SJCRH30 (cell line): ENCODE measurements around the gene ARL8A. TPM values are rescaled to one million over a fixed set of nuclear protein-coding genes. Genes with fewer than 3 reads are reported as not detected.
"Not testable (repeated sequence)": the region's sequence is repeated elsewhere in the genome, so short reads cannot be mapped to it uniquely, and the experiment has no call there.

Experiments used
- DNase-seq, 2 experiments: peaks; one replicate each; pipeline ENCODE4 v3.0.0-alpha.2; 2015 to 2020
- H3K27ac ChIP-seq: fragments of 250-450 bp; sonication (Bioruptor Pico); 2 replicates; pipeline ENCODE4 v1.5.1; 2020; ENCODE audit warnings: mild to moderate bottlenecking, moderate library complexity
- H3K27me3 ChIP-seq: fragments of 250-450 bp; sonication (Bioruptor Pico); 2 replicates; pipeline ENCODE4 v1.5.1; 2020; ENCODE audit warnings: mild to moderate bottlenecking, moderate library complexity
- H3K36me3 ChIP-seq: fragments of 250-450 bp; sonication (Bioruptor Pico); 2 replicates; pipeline ENCODE4 v1.5.1; 2020; ENCODE audit warnings: mild to moderate bottlenecking, moderate library complexity
- H3K4me1 ChIP-seq: fragments of 250-450 bp; sonication (Bioruptor Pico); 2 replicates; pipeline ENCODE4 v1.5.1; 2020; ENCODE audit warnings: mild to moderate bottlenecking, moderate library complexity
- H3K4me3 ChIP-seq: fragments of 250-450 bp; sonication (Bioruptor Pico); 2 replicates; pipeline ENCODE4 v1.5.1; 2020; ENCODE audit warnings: mild to moderate bottlenecking, moderate library complexity
- H3K9me3 ChIP-seq: fragments of 250-450 bp; sonication (Bioruptor Pico); replicated peaks from 2 replicates; pipeline ENCODE4 v1.5.1; 2020; ENCODE audit warnings: mild to moderate bottlenecking, moderate library complexity
- total RNA-seq: library from RNA; depleted of rRNA; stranded (reverse); fragments of >200 nt; shearing (Covaris generic); gene quantifications from 2 replicates; pipeline ENCODE4 v1.2.3, GENCODE V29; 2014

Gene ARL8A
- total RNA-seq, 1 experiment from 2014 or later, result 17.1 TPM

GRCh38 chr1:202143768-202144401 lies 652 bp downstream of the ARL8A start:
- peaks cover 17% of the 10 kb centered on the region for H3K27me3 ChIP-seq
- DNase-seq, result peak in 1 of 2 experiments; percentile 53
- H3K9me3 ChIP-seq, result no peaks in the 10 kb centered on the region
- no peaks in the 10 kb centered on the region for H3K36me3 ChIP-seq
- 0 out of 2 replicates have a peak overlapping the region, but pooled peaks have one; percentile 21 for H3K27ac ChIP-seq
- H3K4me1 ChIP-seq, result peaks cover 2% of the 10 kb centered on the region; the same call in 1 of the 2 replicates
- peak overlapping the region; percentile 91 for H3K4me3 ChIP-seq

- peak in 1 of 2 experiments; percentile 47 for DNase-seq
- no peak overlapping the region for H3K27ac ChIP-seq
Observed at GRCh38 chr1:202143011-202143767, 1.3 kb downstream of the ARL8A start.

GRCh38 chr1:202141468-202141867 lies 3.1 kb downstream of the ARL8A start:
- H3K9me3 ChIP-seq, H3K27ac ChIP-seq, H3K4me3 ChIP-seq, H3K4me1 ChIP-seq, DNase-seq, H3K27me3 ChIP-seq, H3K36me3 ChIP-seq: not testable (repeated sequence)

More at GRCh38 chr1:202143011-202143767, 1.3 kb downstream of the ARL8A start:
- H3K27me3 ChIP-seq, result peaks cover 17% of the 10 kb centered on the region
- H3K9me3 ChIP-seq, result no peaks in the 10 kb centered on the region
- no peaks in the 10 kb centered on the region for H3K36me3 ChIP-seq
- peaks cover 2% of the 10 kb centered on the region; the same call in 1 of the 2 replicates for H3K4me1 ChIP-seq
- H3K4me3 ChIP-seq, result peak overlapping the region; percentile 91

- no peak overlapping the region for H3K27ac ChIP-seq
- H3K4me3 ChIP-seq, result no peak overlapping the region
- no peaks in the 10 kb centered on the region for H3K36me3 ChIP-seq
- peaks cover under 1% of the 10 kb centered on the region; the same call in 1 of the 2 replicates for H3K27me3 ChIP-seq
- no peaks in the 10 kb centered on the region for H3K9me3 ChIP-seq
- no peak for DNase-seq
- peaks cover 2% of the 10 kb centered on the region; the same call in 1 of the 2 replicates for H3K4me1 ChIP-seq
Observed at GRCh38 chr1:202140833-202141232, 3.7 kb downstream of the ARL8A start.

GRCh38 chr1:202135221-202135721 lies 9.3 kb downstream of the ARL8A start:
- Histone ChIP-seq H3K4me3 (no peak overlapping the region), H3K36me3 (peaks cover 5% of the 10 kb centered on the region; the same call in 1 of the 2 replicates), H3K4me1 (no peaks in the 10 kb centered on the region), H3K9me3 (no peaks in the 10 kb centered on the region), H3K27ac (no peak overlapping the region), H3K27me3 (no peaks in the 10 kb centered on the region)
- DNase-seq, result peak; percentile 50 to 86

GRCh38 chr1:202134645-202135172 lies 9.8 kb downstream of the ARL8A start:
- DNase-seq, result no peak
- H3K9me3 ChIP-seq, result no peaks in the 10 kb centered on the region
- no peaks in the 10 kb centered on the region for H3K27me3 ChIP-seq
- no peaks in the 10 kb centered on the region for H3K4me1 ChIP-seq
- no peak overlapping the region for H3K4me3 ChIP-seq
- H3K36me3 ChIP-seq, result peaks cover 5% of the 10 kb centered on the region; the same call in 1 of the 2 replicates
- no peak overlapping the region for H3K27ac ChIP-seq

- Histone ChIP-seq H3K9me3 (no peaks in the 10 kb centered on the region), H3K27me3 (no peaks in the 10 kb centered on the region), H3K4me1 (no peaks in the 10 kb centered on the region), H3K36me3 (peaks cover 5% of the 10 kb centered on the region; the same call in 1 of the 2 replicates), H3K27ac (no peak overlapping the region), H3K4me3 (no peak overlapping the region)
- no peak for DNase-seq
Observed at GRCh38 chr1:202133989-202134388, 10.5 kb downstream of the ARL8A start.

GRCh38 chr1:202133496-202133895 lies 11.0 kb downstream of the ARL8A start:
- DNase-seq, result no peak
- peaks cover 5% of the 10 kb centered on the region; the same call in 1 of the 2 replicates for H3K36me3 ChIP-seq
- H3K9me3 ChIP-seq, result no peaks in the 10 kb centered on the region
- no peaks in the 10 kb centered on the region for H3K4me1 ChIP-seq
- H3K4me3 ChIP-seq, result no peak overlapping the region
- no peak overlapping the region for H3K27ac ChIP-seq
- H3K27me3 ChIP-seq, result no peaks in the 10 kb centered on the region

GRCh38 chr1:202133001-202133400 lies 11.5 kb downstream of the ARL8A start:
- no peaks in the 10 kb centered on the region for H3K27me3 ChIP-seq
- no peak for DNase-seq
- H3K9me3 ChIP-seq, result no peaks in the 10 kb centered on the region
- no peaks in the 10 kb centered on the region for H3K4me1 ChIP-seq
- no peak overlapping the region for H3K27ac ChIP-seq
- H3K36me3 ChIP-seq, result peaks cover 5% of the 10 kb centered on the region; the same call in 1 of the 2 replicates
- no peak overlapping the region for H3K4me3 ChIP-seq

GRCh38 chr1:202131956-202132821 lies 12.3 kb downstream of the ARL8A start:
- no peaks in the 10 kb centered on the region for H3K27me3 ChIP-seq
- H3K36me3 ChIP-seq, result peaks cover 5% of the 10 kb centered on the region; the same call in 1 of the 2 replicates
- H3K4me1 ChIP-seq, result no peaks in the 10 kb centered on the region
- no peak overlapping the region for H3K27ac ChIP-seq
- no peak overlapping the region for H3K4me3 ChIP-seq
- no peaks in the 10 kb centered on the region for H3K9me3 ChIP-seq
- DNase-seq, result no peak

GRCh38 chr1:202130816-202131522 lies 13.6 kb downstream of the ARL8A start:
- Histone ChIP-seq H3K9me3 (no peaks in the 10 kb centered on the region), H3K4me1 (no peaks in the 10 kb centered on the region), H3K4me3 (no peak overlapping the region), H3K36me3 (peaks cover 5% of the 10 kb centered on the region; the same call in 1 of the 2 replicates), H3K27ac (no peak overlapping the region), H3K27me3 (no peaks in the 10 kb centered on the region)
- DNase-seq, result no peak

GRCh38 chr1:202130297-202130721 lies 14.2 kb downstream of the ARL8A start:
- Histone ChIP-seq H3K4me1 (no peaks in the 10 kb centered on the region), H3K36me3 (peaks cover 5% of the 10 kb centered on the region; the same call in 1 of the 2 replicates), H3K27me3 (no peaks in the 10 kb centered on the region), H3K9me3 (no peaks in the 10 kb centered on the region), H3K4me3 (no peak overlapping the region), H3K27ac (no peak overlapping the region)
- no peak for DNase-seq

- DNase-seq, result no peak
- H3K4me1 ChIP-seq, result no peaks in the 10 kb centered on the region
- H3K9me3 ChIP-seq, result no peaks in the 10 kb centered on the region
Observed at GRCh38 chr1:202129453-202130296, 14.9 kb downstream of the ARL8A start.

More at GRCh38 chr1:202129453-202130296, 14.9 kb downstream of the ARL8A start:
- Histone ChIP-seq H3K4me3 (no peak overlapping the region), H3K27ac (no peak overlapping the region), H3K36me3 (peaks cover under 1% of the 10 kb centered on the region; the same call in 1 of the 2 replicates), H3K27me3 (no peaks in the 10 kb centered on the region; the same call in 1 of the 2 replicates)
